HG03520 (cell line): ENCODE data around the gene GRHL3.
A peak's percentile ranks its signal among the peaks of the same experiment; 100 is the strongest.

Experiments used
- ATAC-seq: cut with Tn5 transposase; IDR thresholded peaks from one replicate; pipeline ENCODE4 v1.9.1; 2021; ENCODE audit warnings: mild to moderate bottlenecking, moderate library complexity; ENCODE audit not compliant: unreplicated experiment

Gene GRHL3

DNA sequence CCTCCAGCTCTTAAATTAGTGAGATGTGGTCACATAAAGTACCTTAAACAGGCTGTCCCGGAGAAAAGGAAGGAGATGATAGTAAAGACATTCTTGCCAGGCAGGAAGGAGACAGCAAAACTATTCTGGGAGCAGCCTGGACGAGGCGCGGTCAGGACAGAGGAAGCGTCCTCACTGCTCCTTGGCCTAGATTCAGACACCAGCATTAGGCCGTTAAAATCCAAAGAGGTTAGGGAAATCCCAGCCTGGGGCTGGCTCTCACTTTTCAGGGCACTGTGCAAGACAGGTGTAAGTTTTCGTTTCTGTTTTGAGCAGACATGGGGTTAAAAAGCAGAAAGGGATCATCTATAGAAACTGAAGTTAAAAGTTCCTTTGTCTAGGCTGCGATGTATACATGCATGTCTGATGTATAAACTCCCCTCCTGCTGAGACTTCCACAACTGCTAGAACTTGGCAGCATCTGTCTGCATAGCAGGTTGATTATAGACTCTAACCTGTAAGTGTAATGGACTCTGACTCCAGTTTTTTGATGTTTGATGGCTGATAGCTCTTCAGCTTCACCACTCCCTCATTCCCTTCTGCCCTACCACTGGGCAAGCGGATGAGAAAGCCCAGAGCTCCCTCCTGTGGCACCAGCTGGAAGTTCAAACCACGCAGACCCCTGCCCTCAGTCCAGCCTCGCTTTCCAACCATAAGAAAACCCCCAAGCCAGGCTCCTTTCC lies 72.9 kb downstream of the GRHL3 start:
- ATAC-seq, result peak; percentile 61

DNA sequence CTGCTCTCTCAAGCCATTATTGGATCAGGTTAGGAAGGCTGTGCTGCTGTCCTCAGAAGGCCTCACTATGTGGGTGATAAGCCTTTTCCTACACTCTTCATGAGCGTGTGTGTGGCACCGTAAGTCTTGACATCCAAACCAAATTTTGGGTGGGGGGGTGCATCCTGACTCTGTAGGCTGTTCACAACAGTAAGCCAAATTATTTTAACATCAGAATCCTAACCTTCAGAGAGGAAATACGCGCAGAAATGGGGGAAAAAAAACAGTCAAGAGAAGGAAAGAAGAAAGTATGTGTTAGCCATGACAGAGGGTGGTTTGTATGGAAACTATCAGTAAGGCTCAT lies 73.4 kb downstream of the GRHL3 start:
- ATAC-seq, result no peak

DNA sequence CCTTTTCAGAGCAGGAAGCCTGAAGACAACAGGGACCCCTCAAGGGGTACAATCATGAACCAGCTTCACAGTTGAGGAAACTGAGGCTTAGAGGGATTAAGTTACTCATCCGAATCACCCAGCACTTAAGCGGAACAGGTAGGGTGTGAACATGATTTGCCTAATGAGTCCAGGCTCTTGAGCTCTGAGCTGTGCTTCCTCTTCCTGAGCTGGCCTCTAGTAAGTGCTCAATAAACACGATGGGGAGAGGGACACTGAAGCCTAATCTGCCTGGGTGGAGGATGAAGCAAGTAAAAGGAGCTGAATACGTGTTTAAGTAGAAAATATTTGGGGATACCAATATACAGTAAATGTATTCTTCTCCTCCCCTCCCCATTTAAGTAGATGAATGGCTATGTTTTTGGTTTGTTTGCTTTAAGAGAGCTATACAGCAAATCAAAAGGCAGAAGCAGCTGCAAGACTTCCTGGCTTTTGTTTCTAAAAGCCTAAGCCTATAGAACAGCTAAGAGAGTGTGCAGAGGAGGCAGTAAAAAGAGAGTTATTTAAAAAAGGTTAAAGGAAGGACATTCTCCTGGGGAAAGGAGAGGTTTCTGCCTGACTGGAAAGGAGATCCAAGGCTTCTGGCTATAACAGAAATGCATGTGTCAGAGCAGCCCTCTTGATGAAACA lies 74.0 kb downstream of the GRHL3 start:
- no peak for ATAC-seq

DNA sequence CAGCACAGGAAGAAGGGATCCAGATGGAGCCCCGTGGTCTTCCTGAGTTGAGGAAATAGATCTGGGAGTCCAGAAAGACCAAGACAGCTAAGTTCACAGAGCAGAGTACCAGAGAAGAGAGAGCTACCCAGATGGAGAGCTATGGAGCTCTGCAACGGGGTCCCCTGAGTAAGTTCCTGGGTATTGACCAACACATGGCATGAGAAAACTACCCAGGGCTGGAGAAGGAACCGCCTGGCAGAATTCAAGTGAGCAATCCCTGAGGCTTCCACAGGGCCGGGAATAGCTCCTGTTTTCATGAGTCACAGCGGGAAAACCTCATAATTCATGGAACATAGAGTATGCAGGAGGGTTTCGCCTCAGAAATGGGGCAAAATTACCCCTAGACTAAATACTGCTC lies 74.7 kb downstream of the GRHL3 start:
- no peak for ATAC-seq

DNA sequence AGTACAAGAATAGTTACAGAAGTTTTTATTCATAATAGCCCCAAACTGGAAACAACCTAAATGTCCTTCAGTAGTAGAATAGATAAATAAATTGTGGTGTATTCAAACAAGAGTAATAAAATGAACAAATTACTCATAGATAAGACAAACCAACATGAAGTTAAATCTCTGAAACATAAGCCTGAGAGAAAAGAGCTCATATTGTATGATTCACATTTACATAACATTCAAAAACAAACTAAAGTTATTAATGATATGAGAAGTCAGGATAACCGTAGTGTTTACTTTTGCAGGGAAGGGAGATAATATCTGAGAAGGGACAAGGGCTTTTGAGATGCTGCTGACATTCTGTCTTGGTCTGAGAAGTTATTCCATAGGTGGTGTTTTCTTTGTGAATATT lies 80.9 kb downstream of the GRHL3 start:
- no peak for ATAC-seq

DNA sequence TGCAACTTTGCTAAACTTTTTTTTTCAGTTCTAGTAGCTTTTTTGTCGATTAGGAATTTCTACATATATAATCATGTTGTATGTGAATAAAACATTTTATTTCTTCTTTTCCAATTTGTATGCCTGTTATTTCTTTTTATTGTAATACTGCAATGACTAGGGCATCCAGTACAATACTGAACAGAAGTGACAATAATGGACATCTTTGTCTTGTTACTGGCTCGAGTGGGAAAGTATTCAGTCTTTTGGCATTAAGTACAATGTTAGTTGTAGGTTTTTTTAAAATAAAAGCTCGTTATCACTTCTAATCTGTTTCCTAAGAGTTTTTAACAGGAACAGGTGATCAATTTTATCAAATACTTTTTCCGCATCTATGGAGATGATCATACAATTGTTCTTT lies 84.6 kb downstream of the GRHL3 start:
- no peak for ATAC-seq
